HG03571 (cell line): ENCODE results near the gene MIS12.

ENCODE experiments used
- ATAC-seq: cut with Tn5 transposase; IDR thresholded peaks from one replicate; pipeline ENCODE4 v1.9.1; 2021; ENCODE audit not compliant: unreplicated experiment

MIS12 gene

GRCh38 chr17:5532581-5532980 is 46.2 kb downstream of the MIS12 start:
- ATAC-seq: no peak

GRCh38 chr17:5533486-5534315 is 47.3 kb downstream of the MIS12 start:
- ATAC-seq: no peak

- no peak for ATAC-seq
Measured at GRCh38 chr17:5535436-5535835, 49.1 kb downstream of the MIS12 start.

GRCh38 chr17:5536866-5537650 is 50.7 kb downstream of the MIS12 start:
- ATAC-seq: no peak

GRCh38 chr17:5539286-5539685 is 52.9 kb downstream of the MIS12 start:
- no peak for ATAC-seq

GRCh38 chr17:5540321-5540720 is 54.0 kb downstream of the MIS12 start:
- no peak for ATAC-seq
